GM23338 (cell line): ENCODE results near the gene CD244. TPM values are rescaled to one million over a fixed set of nuclear protein-coding genes. Genes with fewer than 3 reads are reported as not detected.

Experiments
- ATAC-seq: fragments of 200-7000 bp; cut with Tn5 transposase; 3 replicates; pipeline ENCODE4 v1.9.1; 2020
- DNase-seq: peaks from one replicate; pipeline ENCODE4 v3.0.0-alpha.2; 2015; ENCODE audit warnings: low spot score
- H2AFZ ChIP-seq: fragments of 200-600 bp; sonication (generic); 2 replicates; pipeline ENCODE4 v1.8.0; 2016; ENCODE audit warnings: antibody characterized with exemption, mild to moderate bottlenecking, moderate library complexity
- H3F3A ChIP-seq: fragments of 200-600 bp; sonication (generic); replicated peaks from 2 replicates; pipeline ENCODE4 v1.8.0; 2017; ENCODE audit warnings: antibody characterized with exemption, mixed run types, low read depth
- H3K27ac ChIP-seq: fragments of 200-600 bp; sonication (generic); 2 replicates; pipeline ENCODE4 v1.6.1; 2016; ENCODE audit warnings: low read depth
- H3K27me3 ChIP-seq: fragments of 200-600 bp; sonication (generic); 2 replicates; pipeline ENCODE4 v1.8.0; 2016; ENCODE audit warnings: mild to moderate bottlenecking, mixed run types, moderate library complexity; ENCODE audit not compliant: insufficient read depth
- H3K36me3 ChIP-seq: fragments of 200-600 bp; sonication (generic); 2 replicates; pipeline ENCODE4 v1.8.0; 2016; ENCODE audit warnings: mild to moderate bottlenecking; ENCODE audit not compliant: insufficient read depth
- H3K4me1 ChIP-seq: fragments of 200-600 bp; sonication (generic); 2 replicates; pipeline ENCODE4 v1.8.0; 2016; ENCODE audit warnings: mild to moderate bottlenecking, moderate library complexity; ENCODE audit not compliant: insufficient read depth
- H3K4me2 ChIP-seq: fragments of 200-600 bp; sonication (generic); 2 replicates; pipeline ENCODE4 v1.7.1; 2017; ENCODE audit warnings: mixed run types
- H3K4me3 ChIP-seq: fragments of 200-600 bp; sonication (generic); 2 replicates; pipeline ENCODE4 v1.6.1; 2016; ENCODE audit warnings: mixed run types
- H3K79me2 ChIP-seq: fragments of 200-600 bp; sonication (generic); replicated peaks from 2 replicates; pipeline ENCODE4 v1.8.0; 2017; ENCODE audit warnings: mild to moderate bottlenecking; ENCODE audit not compliant: insufficient read depth
- H3K9me2 ChIP-seq: fragments of 200-600 bp; sonication (generic); 2 replicates; pipeline ENCODE4 v1.8.0; 2017; ENCODE audit not compliant: insufficient read depth
- H4K20me1 ChIP-seq: fragments of 200-600 bp; sonication (generic); replicated peaks from 2 replicates; pipeline ENCODE4 v1.8.0; 2017; ENCODE audit warnings: mild to moderate bottlenecking; ENCODE audit not compliant: insufficient read depth
- H3K27ac Mint-ChIP-seq: 2 replicates; pipeline ENCODE4 v1.8.0; 2020; ENCODE audit warnings: inconsistent platforms, mild to moderate bottlenecking, moderate library complexity, mixed read lengths
- H3K27me3 Mint-ChIP-seq: 3 replicates; pipeline ENCODE4 v1.8.0; 2022; ENCODE audit warnings: low read depth, mild to moderate bottlenecking, moderate library complexity, mixed read lengths, inconsistent platforms; ENCODE audit not compliant: insufficient read depth, poor library complexity
- H3K36me3 Mint-ChIP-seq: 3 replicates; pipeline ENCODE4 v1.8.0; 2021; ENCODE audit warnings: low read depth, mild to moderate bottlenecking, inconsistent platforms, moderate library complexity, mixed read lengths
- H3K4me1 Mint-ChIP-seq: 3 replicates; pipeline ENCODE4 v1.8.0; 2020; ENCODE audit warnings: mild to moderate bottlenecking, inconsistent platforms, mixed read lengths
- H3K4me3 Mint-ChIP-seq: 3 replicates; pipeline ENCODE4 v1.8.0; 2021; ENCODE audit warnings: moderate library complexity, mild to moderate bottlenecking, inconsistent platforms, mixed read lengths
- H3K9me3 Mint-ChIP-seq: 3 replicates; pipeline ENCODE4 v1.8.0; 2020; ENCODE audit warnings: moderate library complexity, mild to moderate bottlenecking, inconsistent platforms, mixed read lengths
- CREB1 ChIP-seq: fragments of 250-450 bp; sonication (Bioruptor Pico); IDR thresholded peaks from 2 replicates; pipeline ENCODE4 v1.5.0; 2020; ENCODE audit warnings: low read depth, mild to moderate bottlenecking, moderate library complexity
- CTCF ChIP-seq, 2 experiments: fragments of 200-600 bp in 1 of 2; sonication (generic) in 1 of 2; conservative IDR thresholded peaks; 2 replicates each; pipeline versions ENCODE4 v1.5.1 to v1.6.1; 2016 to 2017; ENCODE audit warnings: antibody characterized with exemption in 2 of 2, low read depth in 2 of 2, mild to moderate bottlenecking in 2 of 2, moderate library complexity in 1 of 2
- ETS1 ChIP-seq: IDR thresholded peaks from 2 replicates; pipeline ENCODE4 v1.6.1; 2016; ENCODE audit warnings: antibody characterized with exemption
- EZH2 ChIP-seq: fragments of 200-600 bp; sonication (generic); IDR thresholded peaks from one replicate; pipeline ENCODE4 v1.8.0; 2017; ENCODE audit warnings: antibody characterized with exemption, mild to moderate bottlenecking, low read depth; ENCODE audit not compliant: unreplicated experiment
- EZH2phosphoT487 ChIP-seq: fragments of 200-600 bp; sonication (generic); IDR thresholded peaks from one replicate; pipeline ENCODE4 v1.8.1; 2018; ENCODE audit warnings: antibody characterized with exemption; ENCODE audit not compliant: unreplicated experiment
- JUNB ChIP-seq: IDR thresholded peaks from one replicate; pipeline ENCODE4 v1.6.1; 2016; ENCODE audit warnings: antibody characterized with exemption; ENCODE audit not compliant: unreplicated experiment
- NANOG ChIP-seq: IDR thresholded peaks from 2 replicates; pipeline ENCODE4 v1.6.1; 2016; ENCODE audit warnings: antibody characterized with exemption, borderline replicate concordance
- POLR2AphosphoS5 ChIP-seq: IDR thresholded peaks from 2 replicates; pipeline ENCODE4 v1.6.1; 2016; ENCODE audit warnings: antibody characterized with exemption, low read depth
- STAT1 ChIP-seq: IDR thresholded peaks from one replicate; pipeline ENCODE4 v1.6.1; 2016; ENCODE audit warnings: antibody characterized with exemption; ENCODE audit not compliant: unreplicated experiment
- ZNF114 ChIP-seq: fragments of 250-450 bp; sonication (Bioruptor Pico); IDR thresholded peaks from 2 replicates; pipeline ENCODE4 v1.5.0; 2020; ENCODE audit warnings: mild to moderate bottlenecking, moderate library complexity
- ZNF331 ChIP-seq: fragments of 250-450 bp; sonication (Bioruptor Pico); IDR thresholded peaks from 2 replicates; pipeline ENCODE4 v1.5.0; 2020; ENCODE audit warnings: low read depth, mild to moderate bottlenecking, moderate library complexity
- ZNF462 ChIP-seq: fragments of 250-450 bp; sonication (Bioruptor Pico); IDR thresholded peaks from 2 replicates; pipeline ENCODE4 v1.5.0; 2020; ENCODE audit warnings: mild to moderate bottlenecking, moderate library complexity
- polyA plus RNA-seq: library from polyadenylated mRNA; unstranded; fragments of >200 nt; fragmentation: Nextera tagmentation; extraction: Ambion mirVana; gene quantifications from 2 replicates; pipeline ENCODE4 v1.2.1, GENCODE V29; 2016
- total RNA-seq: library from RNA; depleted of rRNA; stranded (reverse); fragments of >200 nt; shearing (Covaris generic); gene quantifications from 2 replicates; pipeline ENCODE4 v1.2.3, GENCODE V29; 2014

CD244 gene
- total and polyA plus RNA-seq, 2 experiments from 2014 or later: not detected

- H3K4me2 ChIP-seq: no peak overlapping the region
- H3K36me3 ChIP-seq: no peaks in the 10 kb centered on the region
- no peaks in the 10 kb centered on the region for H3K9me2 ChIP-seq
- H3K79me2 ChIP-seq: no peaks in the 10 kb centered on the region
- H3K27ac Mint-ChIP-seq: no peak overlapping the region
- H3K4me3 Mint-ChIP-seq: no peak overlapping the region
- peaks cover 2% of the 10 kb centered on the region; the same call in 2 of the 3 replicates for H3K4me1 Mint-ChIP-seq
- no peak overlapping the region for H3K27ac ChIP-seq
- H3K36me3 Mint-ChIP-seq: no peaks in the 10 kb centered on the region
- ATAC-seq (no peak), DNase-seq (no peak)
- TF ChIP-seq EZH2phosphoT487: no peak
- TF ChIP-seq ETS1: no peak
- TF ChIP-seq ZNF114 (CRISPR knock-in tag): no peak
- TF ChIP-seq CTCF (conservative IDR thresholded peaks at IDR 0.05; ENCODE audit: low read depth in 2 of 2): no peak
- TF ChIP-seq NANOG: no peak
- no peak for TF ChIP-seq POLR2AphosphoS5
- TF ChIP-seq EZH2: no peak
- no peak for TF ChIP-seq CREB1 (CRISPR knock-in tag)
- TF ChIP-seq ZNF462 (CRISPR knock-in tag): no peak
- no peak for TF ChIP-seq JUNB
- TF ChIP-seq STAT1: no peak
- TF ChIP-seq ZNF331 (CRISPR knock-in tag): no peak
- no peaks in the 10 kb centered on the region for H4K20me1 ChIP-seq
- no peaks in the 10 kb centered on the region for H3K27me3 ChIP-seq
- H2AFZ ChIP-seq: no peak overlapping the region
- H3F3A ChIP-seq: no peaks in the 10 kb centered on the region
- no peaks in the 10 kb centered on the region for H3K9me3 Mint-ChIP-seq
- peaks cover 1% of the 10 kb centered on the region for H3K27me3 Mint-ChIP-seq
- H3K4me1 ChIP-seq: peaks cover 10% of the 10 kb centered on the region
- no peak overlapping the region for H3K4me3 ChIP-seq
These were observed 45.3 kb upstream of the CD244 start for GRCh38 chr1:160907976-160908375.
